HG02610 (cell line): ENCODE results near the gene C11orf24.

Experiments used
- ATAC-seq: cut with Tn5 transposase; IDR thresholded peaks from one replicate; pipeline ENCODE4 v1.9.1; 2021; ENCODE audit warnings: mild to moderate bottlenecking, moderate library complexity; ENCODE audit not compliant: unreplicated experiment

Gene C11orf24

DNA sequence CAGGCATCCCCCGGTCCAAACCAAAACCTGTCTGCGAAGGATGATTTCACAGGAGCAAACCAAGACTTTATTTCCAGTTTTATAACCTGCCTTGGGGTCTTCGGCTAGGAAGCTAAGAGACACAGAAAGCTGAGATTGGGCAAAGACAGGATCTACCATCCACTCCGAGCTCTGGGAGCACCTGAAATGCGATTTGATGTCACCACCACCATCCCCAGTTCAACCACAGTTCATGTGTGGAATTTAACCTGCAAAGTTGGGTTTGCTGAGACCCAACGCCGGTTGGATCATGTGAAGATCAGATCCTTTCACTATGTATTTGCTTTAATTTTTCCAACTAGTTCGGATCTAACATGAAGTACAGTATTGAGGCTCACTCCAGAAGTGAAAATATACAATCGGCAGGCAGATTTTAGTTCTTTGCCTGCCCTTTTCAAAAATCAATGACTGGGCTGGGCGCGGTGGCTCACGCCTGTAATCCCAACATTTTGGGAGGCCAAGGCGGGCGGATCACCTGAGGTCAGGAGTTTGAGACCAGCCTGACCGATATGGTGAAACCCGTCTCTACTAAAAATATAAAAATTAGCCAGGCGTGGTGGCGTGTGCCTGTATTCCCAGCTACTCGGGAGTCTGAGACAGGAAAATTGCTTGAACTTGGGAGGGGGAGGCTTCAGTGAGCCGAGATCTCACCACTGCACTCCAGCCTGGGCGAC is 1.4 kb upstream of the C11orf24 start:
- no peak for ATAC-seq

DNA sequence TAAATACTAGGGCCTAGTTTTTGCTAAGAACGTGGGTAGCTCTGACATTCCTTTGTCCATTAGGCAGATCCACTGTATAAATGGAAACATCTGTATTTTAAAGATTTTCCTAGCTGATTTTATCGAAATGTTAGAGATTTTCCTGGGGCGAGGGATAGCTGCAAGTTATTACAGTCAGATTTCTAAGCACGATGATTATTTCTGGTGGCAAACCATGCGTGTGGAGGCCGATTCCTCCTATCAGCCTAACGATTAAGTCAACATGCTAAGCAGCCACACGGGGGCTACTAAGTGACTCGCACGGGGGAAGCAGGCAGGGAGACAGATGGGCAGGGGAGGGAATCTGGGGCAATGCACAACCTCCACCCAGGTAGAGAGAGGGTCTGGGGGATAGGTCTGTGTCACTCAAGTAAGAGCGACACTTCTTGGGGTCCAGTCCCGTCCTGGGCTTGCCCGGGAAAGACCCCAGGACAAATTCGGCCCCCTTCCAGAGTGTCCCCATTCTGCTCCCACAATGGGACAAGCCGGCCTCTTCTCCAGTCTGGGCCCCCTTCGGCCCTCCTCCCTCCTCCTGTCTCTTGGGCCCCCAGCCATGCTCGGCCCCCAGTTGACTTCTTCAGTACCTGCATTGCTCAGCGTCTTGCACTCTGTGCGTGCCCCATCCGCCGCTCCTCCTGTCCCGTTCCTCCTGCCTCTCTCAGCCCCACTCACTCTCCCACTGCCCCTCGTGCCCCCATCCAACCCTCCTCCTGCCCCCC is 571 bp downstream of the C11orf24 start:
- ATAC-seq: no peak

GRCh38 chr11:68270196-68271022 is 1.4 kb downstream of the C11orf24 start:
- ATAC-seq: no peak

- ATAC-seq: no peak
Observed at GRCh38 chr11:68269414-68270081, 2.2 kb downstream of the C11orf24 start.

GRCh38 chr11:68267881-68268240 is 3.9 kb downstream of the C11orf24 start:
- no peak for ATAC-seq

- ATAC-seq: no peak
Observed at GRCh38 chr11:68266936-68267880, 4.6 kb downstream of the C11orf24 start.

DNA sequence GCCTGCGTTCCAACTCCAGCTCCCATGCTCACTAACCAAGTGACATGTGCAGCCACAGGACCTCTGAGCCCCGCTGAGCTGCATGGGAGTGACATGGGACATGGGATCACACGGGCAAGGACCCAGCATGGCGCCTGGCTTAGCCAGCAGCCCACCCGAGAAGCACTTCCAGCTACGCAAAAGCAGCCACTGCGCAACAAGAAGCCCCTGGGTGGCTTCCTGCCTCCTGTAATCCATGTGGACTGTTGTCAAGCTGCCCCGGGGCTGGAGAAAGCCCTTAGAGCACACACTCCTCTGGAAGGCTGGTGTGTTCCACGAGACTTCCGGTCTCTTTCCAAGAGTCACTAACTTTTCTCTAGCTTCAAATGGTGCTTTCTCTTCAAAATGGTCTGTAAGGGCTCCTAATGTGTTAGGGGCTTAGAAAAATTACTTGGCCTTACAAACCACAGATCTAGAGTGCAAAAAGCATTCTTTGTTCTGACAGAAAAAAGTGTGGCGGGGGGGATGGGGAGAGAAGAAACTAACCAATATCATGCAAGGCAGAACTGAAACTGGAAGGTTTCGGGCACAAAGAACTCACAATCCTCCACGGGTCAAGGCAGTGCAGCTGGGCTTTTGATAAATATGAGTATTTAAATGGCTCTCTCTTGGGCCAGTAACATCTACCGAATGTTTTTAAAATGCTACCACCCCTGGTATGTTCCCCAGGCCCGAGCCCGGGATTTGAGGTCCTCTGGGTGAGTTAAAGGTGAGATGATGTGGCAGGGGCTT is 5.5 kb downstream of the C11orf24 start:
- ATAC-seq: peak; percentile 50

DNA sequence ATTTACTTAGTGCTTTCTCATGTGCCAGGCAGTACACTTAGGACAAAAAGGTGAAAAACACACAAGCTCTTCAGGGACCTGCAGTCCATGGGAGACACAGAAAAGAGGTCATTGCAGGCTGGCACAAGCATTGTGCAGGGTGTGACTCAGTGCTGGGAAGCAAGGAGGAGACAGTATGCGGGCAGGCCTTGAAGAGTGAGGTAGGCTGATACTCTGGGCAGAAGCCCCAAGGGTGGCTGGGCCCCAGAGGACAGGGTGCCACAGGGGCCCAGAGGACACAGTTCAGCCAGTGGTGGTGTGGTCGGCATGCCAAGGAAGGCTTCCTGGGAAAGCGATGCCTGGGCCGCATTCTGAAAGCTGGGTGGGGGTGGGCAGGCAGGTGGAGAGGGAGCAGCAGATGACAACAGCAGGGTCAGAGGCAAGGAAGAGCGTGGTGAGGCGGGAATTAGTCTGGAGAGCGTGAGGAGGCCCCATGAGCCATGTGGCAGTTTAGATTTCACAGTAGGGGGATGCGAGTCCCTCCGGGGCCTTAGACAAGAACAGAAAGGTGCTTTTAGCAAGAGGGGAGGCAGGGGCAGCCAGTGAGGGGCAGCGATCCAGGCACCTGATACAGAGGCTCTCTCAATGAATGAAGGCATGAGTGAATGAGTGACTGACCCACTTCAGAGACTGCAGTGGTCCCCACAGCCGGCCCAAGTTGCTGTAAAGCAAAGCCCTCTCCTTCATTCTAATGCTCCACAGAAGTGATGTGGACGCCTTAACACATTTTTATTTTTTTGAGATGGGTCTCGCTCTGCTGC is 6.8 kb downstream of the C11orf24 start:
- ATAC-seq: no peak

DNA sequence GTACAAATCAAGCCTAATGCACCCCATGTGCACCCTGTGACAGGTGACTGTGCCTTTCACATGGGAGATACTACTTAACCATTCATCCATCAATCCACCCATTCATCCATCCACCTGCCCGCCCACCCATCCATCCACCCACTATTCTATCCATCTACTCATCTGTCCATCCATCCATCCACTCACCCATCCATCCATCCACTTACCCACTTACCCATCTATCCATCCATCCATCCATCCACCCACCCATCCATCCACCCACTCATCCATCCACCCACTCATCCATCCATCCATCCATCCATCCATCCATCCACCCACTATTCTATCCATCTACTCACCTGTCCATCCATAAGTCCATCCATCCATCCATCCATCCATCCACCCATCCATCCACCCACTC is 7.5 kb downstream of the C11orf24 start:
- ATAC-seq: no peak

DNA sequence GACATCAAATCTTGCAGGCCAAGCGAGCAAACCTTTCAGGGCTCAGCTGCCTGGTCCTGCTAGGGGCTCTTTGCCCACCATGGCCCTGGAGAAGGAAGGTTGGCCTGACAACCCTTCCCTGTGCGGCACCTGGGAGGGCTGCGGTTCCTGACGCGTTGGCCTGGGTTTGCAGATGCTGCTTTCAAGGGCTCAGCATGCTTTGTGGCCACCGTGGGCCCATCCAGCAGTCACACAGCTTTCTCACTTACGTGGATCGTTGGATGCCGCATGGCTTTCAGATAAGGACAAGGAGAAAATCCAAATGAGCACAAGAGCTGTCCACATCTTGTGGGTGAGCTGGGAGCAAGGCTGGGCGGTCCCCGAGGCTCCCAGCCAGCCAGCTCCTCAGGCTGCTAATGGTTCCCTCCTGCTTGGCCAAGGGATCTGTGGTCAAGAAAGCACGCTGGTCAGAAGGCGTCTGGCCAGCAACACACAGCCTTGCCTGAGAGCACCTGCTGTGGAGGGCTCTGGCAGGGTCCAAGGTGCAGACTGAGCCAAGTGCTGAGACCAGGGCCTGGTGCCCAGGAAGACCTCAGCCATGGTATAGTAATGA is 8.2 kb downstream of the C11orf24 start:
- no peak for ATAC-seq

DNA sequence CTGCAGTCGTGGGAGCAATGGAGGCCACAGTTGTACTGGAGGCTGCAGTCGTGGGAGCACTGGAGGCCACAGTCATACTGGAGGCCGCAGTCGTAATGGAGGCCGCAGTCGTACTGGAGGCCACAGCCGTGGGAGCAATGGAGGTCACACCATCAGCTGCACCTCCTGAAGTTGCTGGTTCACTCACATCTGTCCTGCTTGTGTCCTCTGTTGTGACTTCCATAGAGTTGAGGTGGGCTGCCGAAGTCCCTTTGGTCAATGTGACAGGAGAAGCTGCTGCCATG is 9.3 kb downstream of the C11orf24 start:
- ATAC-seq: no peak

DNA sequence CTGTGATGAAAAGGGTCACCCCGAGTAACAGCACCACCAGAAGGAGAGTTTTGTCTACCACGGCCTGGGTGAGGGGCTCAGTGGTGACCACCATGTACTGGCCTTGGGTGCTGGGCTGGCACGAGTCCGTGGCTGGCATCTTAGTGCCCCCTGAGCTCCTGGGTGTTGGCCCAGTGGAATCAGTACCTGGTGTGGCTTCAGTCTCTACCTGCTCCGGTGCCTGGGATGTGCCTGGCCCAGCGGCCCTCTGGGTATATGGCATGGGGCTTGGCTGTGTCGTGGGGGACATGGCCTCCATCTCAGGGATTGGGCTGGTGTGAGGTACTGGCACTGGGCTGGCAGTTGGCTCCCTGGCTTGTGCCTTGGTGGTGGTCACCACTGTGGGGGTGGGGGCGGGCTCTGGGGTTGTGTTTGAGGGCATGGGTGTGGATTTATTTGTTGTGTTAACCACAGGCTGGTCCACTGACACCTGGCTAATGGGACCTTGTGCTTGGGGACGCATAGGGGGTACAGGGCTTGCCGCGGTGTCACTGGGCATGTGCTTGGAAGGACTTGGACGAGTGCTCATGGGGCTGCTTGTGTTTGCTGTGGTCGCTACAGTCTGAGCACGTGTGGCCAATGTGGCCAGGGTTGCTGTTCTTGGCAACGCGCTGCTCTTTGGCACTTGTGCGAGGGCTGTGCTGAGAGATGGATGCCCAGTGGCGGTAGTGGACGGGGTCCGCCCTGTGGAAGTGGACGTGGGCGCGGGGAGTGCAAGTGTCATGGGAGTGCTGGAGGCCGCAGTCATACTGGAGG is 9.8 kb downstream of the C11orf24 start:
- ATAC-seq: no peak

DNA sequence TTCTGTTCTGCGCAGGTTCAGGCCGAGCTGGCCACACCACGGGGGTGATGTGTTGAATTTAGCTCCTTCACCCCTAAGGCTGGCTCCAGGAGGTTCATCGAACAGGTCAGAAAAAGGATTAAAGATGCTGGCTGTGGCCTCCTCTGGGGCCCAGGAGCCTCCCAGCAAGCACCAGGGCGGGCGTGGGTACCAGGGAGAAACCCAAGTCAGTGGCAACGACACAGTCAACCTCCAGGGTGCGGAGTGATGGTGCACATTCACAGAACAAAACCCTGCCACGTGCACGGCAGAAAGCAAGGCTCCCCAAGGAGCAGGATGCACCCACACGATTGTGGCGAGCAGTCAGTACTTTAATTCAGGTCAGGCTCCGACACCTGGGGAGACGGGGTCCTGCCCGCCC is 10.8 kb downstream of the C11orf24 start:
- ATAC-seq: no peak

GRCh38 chr11:68260484-68260883 is 11.3 kb downstream of the C11orf24 start:
- no peak for ATAC-seq

GRCh38 chr11:68259122-68259959 is 12.4 kb downstream of the C11orf24 start:
- no peak for ATAC-seq

GRCh38 chr11:68258363-68258765 is 13.4 kb downstream of the C11orf24 start:
- no peak for ATAC-seq
